WTC11 (cell line): ENCODE results near the gene CACNA2D1. TPM values are rescaled to one million over a fixed set of nuclear protein-coding genes. Genes with fewer than 3 reads are reported as not detected.

Experiments
- ATAC-seq: fragments of 200-7000 bp; cut with Tn5 transposase; 2 replicates; pipeline ENCODE4 v1.10.0; 2021; ENCODE audit warnings: mild to moderate bottlenecking, moderate library complexity
- CTCF ChIA-PET: fragments of 300-600 bp; sonication (Branson Sonifier 250); formaldehyde crosslinking; loops from one replicate; lab custom pipeline; 2021; ENCODE audit warnings: antibody characterized with exemption; lab: Charles Lee
- POLR2A ChIA-PET: fragments of 350-600 bp; sonication (Branson Sonifier 250); formaldehyde crosslinking; loops from one replicate; lab custom pipeline; 2021; ENCODE audit warnings: antibody characterized with exemption; lab: Charles Lee
- DNase-seq: peaks from one replicate; pipeline ENCODE4 v3.0.0; 2021; ENCODE audit warnings: low spot score
- H3K27ac Mint-ChIP-seq: 2 replicates; pipeline ENCODE4 v1.8.0; 2021; ENCODE audit warnings: mixed read lengths
- H3K27me3 Mint-ChIP-seq: 2 replicates; pipeline ENCODE4 v1.8.0; 2021; ENCODE audit warnings: low read depth, mild to moderate bottlenecking, moderate library complexity, mixed read lengths
- H3K36me3 Mint-ChIP-seq: 2 replicates; pipeline ENCODE4 v1.8.0; 2021; ENCODE audit warnings: mixed read lengths
- H3K4me1 Mint-ChIP-seq: 2 replicates; pipeline ENCODE4 v1.8.0; 2022; ENCODE audit warnings: mixed read lengths
- H3K4me3 Mint-ChIP-seq: 2 replicates; pipeline ENCODE4 v1.8.0; 2021; ENCODE audit warnings: mild to moderate bottlenecking, moderate library complexity, mixed read lengths
- H3K9me3 Mint-ChIP-seq: 2 replicates; pipeline ENCODE4 v1.8.0; 2021; ENCODE audit warnings: mixed read lengths
- CBFB ChIP-seq: sonication (generic); formaldehyde crosslinking; IDR thresholded peaks from 2 replicates; pipeline ENCODE4 v1.8.1; 2022; ENCODE audit warnings: mild to moderate bottlenecking, low read depth, missing genetic modification reagents
- FOXP1 ChIP-seq: sonication (generic); formaldehyde crosslinking; IDR thresholded peaks from 2 replicates; pipeline ENCODE4 v1.8.0; 2022; ENCODE audit warnings: missing genetic modification reagents, mild to moderate bottlenecking, moderate library complexity, borderline replicate concordance
- GRHL2 ChIP-seq: fragments of 250-450 bp; sonication (Bioruptor Pico); IDR thresholded peaks from 2 replicates; pipeline ENCODE4 v1.8.0; 2022; ENCODE audit warnings: mild to moderate bottlenecking, moderate library complexity; ENCODE audit not compliant: insufficient replicate concordance, severe bottlenecking
- HMGA2 ChIP-seq: fragments of 250-450 bp; sonication (Bioruptor Pico); IDR thresholded peaks from 2 replicates; pipeline ENCODE4 v1.4.0; 2021; ENCODE audit warnings: mild to moderate bottlenecking, moderate library complexity
- JAZF1 ChIP-seq: fragments of 250-450 bp; sonication (Bioruptor Pico); IDR thresholded peaks from 2 replicates; pipeline ENCODE4 v1.9.0; 2021; ENCODE audit warnings: moderate library complexity, mild to moderate bottlenecking, inconsistent platforms
- JUN ChIP-seq: sonication (generic); formaldehyde crosslinking; IDR thresholded peaks from 2 replicates; pipeline ENCODE4 v1.8.0; 2023; ENCODE audit warnings: mild to moderate bottlenecking, missing genetic modification reagents
- NR2C2 ChIP-seq: sonication (generic); formaldehyde crosslinking; IDR thresholded peaks from 2 replicates; pipeline ENCODE4 v1.8.0; 2022; ENCODE audit warnings: mild to moderate bottlenecking, missing genetic modification reagents
- NR3C1 ChIP-seq: sonication (generic); formaldehyde crosslinking; conservative IDR thresholded peaks from 2 replicates; pipeline ENCODE4 v1.8.1; 2023; ENCODE audit warnings: low read depth, mild to moderate bottlenecking, missing genetic modification reagents
- OVOL2 ChIP-seq: fragments of 250-450 bp; sonication (Bioruptor Pico); IDR thresholded peaks from 2 replicates; pipeline ENCODE4 v1.9.0; 2021; ENCODE audit warnings: mild to moderate bottlenecking, borderline replicate concordance
- PRRX2 ChIP-seq: fragments of 250-450 bp; sonication (Bioruptor Pico); IDR thresholded peaks from 2 replicates; pipeline ENCODE4 v1.8.0; 2021; ENCODE audit warnings: mild to moderate bottlenecking
- SMAD3 ChIP-seq: sonication (generic); formaldehyde crosslinking; IDR thresholded peaks from 2 replicates; pipeline ENCODE4 v1.8.0; 2022; ENCODE audit warnings: missing genetic modification reagents, mild to moderate bottlenecking, borderline replicate concordance
- SP1 ChIP-seq: sonication (generic); formaldehyde crosslinking; conservative IDR thresholded peaks from 2 replicates; pipeline ENCODE4 v1.8.1; 2022; ENCODE audit warnings: missing genetic modification reagents
- total RNA-seq: library from RNA; stranded (reverse); gene quantifications from 3 replicates; pipeline ENCODE4 v1.2.3, GENCODE V29; 2021
- TF ChIP-seq, protein P1 (sequence below): sonication (generic); formaldehyde crosslinking; IDR thresholded peaks from 2 replicates; pipeline ENCODE4 v1.8.0; 2022; ENCODE audit warnings: mild to moderate bottlenecking, missing genetic modification reagents
- TF ChIP-seq, protein P2 (sequence below): fragments of 250-450 bp; sonication (Bioruptor Pico); IDR thresholded peaks from 2 replicates; pipeline ENCODE4 v1.9.0; 2021; ENCODE audit warnings: mild to moderate bottlenecking
- TF ChIP-seq, protein P3 (sequence below): sonication (generic); formaldehyde crosslinking; IDR thresholded peaks from 2 replicates; pipeline ENCODE4 v1.8.1; 2023; ENCODE audit warnings: mild to moderate bottlenecking, missing genetic modification reagents
- TF ChIP-seq, protein P4 (sequence below): sonication (generic); formaldehyde crosslinking; IDR thresholded peaks from 2 replicates; pipeline ENCODE4 v1.8.1; 2023; ENCODE audit warnings: mild to moderate bottlenecking, moderate library complexity, missing genetic modification reagents
- TF ChIP-seq, protein P5 (sequence below): sonication (generic); formaldehyde crosslinking; IDR thresholded peaks from 2 replicates; pipeline ENCODE4 v1.8.1; 2023; ENCODE audit warnings: mild to moderate bottlenecking, missing genetic modification reagents, moderate library complexity
- TF ChIP-seq, protein P6 (sequence below): sonication (generic); formaldehyde crosslinking; IDR thresholded peaks from 2 replicates; pipeline ENCODE4 v1.8.1; 2023; ENCODE audit warnings: mild to moderate bottlenecking, missing genetic modification reagents

Gene CACNA2D1
- total RNA-seq, 1 experiment from 2014 or later = 33.3 TPM

DNA sequence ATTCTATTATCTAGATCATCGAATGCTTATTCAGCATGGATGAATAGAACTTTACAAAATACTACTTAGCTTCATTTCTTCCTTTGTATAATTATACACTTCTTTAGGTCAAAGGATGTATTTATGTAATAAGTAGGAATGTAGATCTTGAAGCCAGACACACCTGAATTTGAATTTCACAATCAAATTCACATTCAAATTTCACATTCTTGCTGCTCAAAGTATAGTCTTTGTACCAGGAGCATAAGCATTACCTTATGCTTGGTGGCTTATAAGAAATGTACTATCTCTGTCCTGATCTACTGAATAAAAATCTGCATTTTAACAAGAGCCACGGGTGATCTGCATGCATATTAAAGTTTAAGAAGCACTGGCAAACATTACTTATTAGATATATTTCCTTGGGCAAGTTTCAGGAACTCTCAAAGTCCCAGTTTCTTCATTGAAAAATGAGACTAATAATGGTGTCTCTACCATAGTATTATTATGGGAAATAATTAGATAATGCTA lies 112.8 kb downstream of the CACNA2D1 start:
- DNase-seq (no peak), ATAC-seq (no peak)
- Mint-ChIP-seq H3K27me3 (no peaks in the 10 kb centered on the region), H3K27ac (no peak overlapping the region), H3K4me3 (no peak overlapping the region), H3K4me1 (peaks cover 30% of the 10 kb centered on the region), H3K36me3 (no peaks in the 10 kb centered on the region), H3K9me3 (no peaks in the 10 kb centered on the region)
- no peak for TF ChIP-seq HMGA2 (CRISPR knock-in tag)
- TF ChIP-seq, protein P1, sequence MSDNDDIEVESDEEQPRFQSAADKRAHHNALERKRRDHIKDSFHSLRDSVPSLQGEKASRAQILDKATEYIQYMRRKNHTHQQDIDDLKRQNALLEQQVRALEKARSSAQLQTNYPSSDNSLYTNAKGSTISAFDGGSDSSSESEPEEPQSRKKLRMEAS (CRISPR knock-in tag) = no peak
- TF ChIP-seq NR2C2 = no peak
- TF ChIP-seq, protein P2, sequence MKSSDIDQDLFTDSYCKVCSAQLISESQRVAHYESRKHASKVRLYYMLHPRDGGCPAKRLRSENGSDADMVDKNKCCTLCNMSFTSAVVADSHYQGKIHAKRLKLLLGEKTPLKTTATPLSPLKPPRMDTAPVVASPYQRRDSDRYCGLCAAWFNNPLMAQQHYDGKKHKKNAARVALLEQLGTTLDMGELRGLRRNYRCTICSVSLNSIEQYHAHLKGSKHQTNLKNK (CRISPR knock-in tag) = no peak
- TF ChIP-seq, protein P3, sequence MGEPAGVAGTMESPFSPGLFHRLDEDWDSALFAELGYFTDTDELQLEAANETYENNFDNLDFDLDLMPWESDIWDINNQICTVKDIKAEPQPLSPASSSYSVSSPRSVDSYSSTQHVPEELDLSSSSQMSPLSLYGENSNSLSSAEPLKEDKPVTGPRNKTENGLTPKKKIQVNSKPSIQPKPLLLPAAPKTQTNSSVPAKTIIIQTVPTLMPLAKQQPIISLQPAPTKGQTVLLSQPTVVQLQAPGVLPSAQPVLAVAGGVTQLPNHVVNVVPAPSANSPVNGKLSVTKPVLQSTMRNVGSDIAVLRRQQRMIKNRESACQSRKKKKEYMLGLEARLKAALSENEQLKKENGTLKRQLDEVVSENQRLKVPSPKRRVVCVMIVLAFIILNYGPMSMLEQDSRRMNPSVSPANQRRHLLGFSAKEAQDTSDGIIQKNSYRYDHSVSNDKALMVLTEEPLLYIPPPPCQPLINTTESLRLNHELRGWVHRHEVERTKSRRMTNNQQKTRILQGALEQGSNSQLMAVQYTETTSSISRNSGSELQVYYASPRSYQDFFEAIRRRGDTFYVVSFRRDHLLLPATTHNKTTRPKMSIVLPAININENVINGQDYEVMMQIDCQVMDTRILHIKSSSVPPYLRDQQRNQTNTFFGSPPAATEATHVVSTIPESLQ = no peak
- no peak for TF ChIP-seq GRHL2 (CRISPR knock-in tag)
- no peak for TF ChIP-seq OVOL2 (CRISPR knock-in tag)
- no peak for TF ChIP-seq SMAD3 (CRISPR knock-in tag)
- TF ChIP-seq JUN (CRISPR knock-in tag) = no peak
- TF ChIP-seq CBFB (CRISPR knock-in tag) = no peak
- TF ChIP-seq PRRX2 (CRISPR knock-in tag) = no peak
- TF ChIP-seq FOXP1 (CRISPR knock-in tag) = no peak
- TF ChIP-seq JAZF1 = no peak
- no peak for TF ChIP-seq NR3C1 (CRISPR knock-in tag)
- no peak for TF ChIP-seq SP1 (CRISPR knock-in tag)
- POLR2A ChIA-PET = no interaction called here
- CTCF ChIA-PET = no interaction called here

DNA sequence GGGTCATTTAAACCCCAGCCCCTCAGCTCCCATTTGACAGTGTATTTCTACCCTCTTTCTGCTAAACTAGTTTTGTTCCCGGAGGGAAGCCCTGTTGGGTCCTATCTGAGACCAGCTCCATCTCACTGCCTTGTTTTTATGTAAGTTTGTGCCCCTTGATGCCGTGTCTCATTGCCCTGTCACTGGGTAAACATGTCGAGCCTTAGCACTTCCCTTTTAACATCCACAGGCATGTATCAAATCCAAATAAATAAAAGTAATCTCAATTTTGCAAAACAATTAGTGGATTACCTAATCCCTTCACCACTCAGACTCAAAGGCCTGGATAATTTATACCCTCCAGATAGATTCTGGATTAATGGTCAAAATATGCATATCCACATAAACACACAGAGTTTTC lies 115.7 kb downstream of the CACNA2D1 start:
- DNase-seq = no peak
- no peak overlapping the region for H3K4me3 Mint-ChIP-seq
- no peaks in the 10 kb centered on the region for H3K27me3 Mint-ChIP-seq
- CTCF ChIA-PET = no interaction called here
- no peaks in the 10 kb centered on the region for H3K36me3 Mint-ChIP-seq
- peaks cover 30% of the 10 kb centered on the region for H3K4me1 Mint-ChIP-seq
- no peak for ATAC-seq
- POLR2A ChIA-PET = no interaction called here
- TF ChIP-seq, protein P4, sequence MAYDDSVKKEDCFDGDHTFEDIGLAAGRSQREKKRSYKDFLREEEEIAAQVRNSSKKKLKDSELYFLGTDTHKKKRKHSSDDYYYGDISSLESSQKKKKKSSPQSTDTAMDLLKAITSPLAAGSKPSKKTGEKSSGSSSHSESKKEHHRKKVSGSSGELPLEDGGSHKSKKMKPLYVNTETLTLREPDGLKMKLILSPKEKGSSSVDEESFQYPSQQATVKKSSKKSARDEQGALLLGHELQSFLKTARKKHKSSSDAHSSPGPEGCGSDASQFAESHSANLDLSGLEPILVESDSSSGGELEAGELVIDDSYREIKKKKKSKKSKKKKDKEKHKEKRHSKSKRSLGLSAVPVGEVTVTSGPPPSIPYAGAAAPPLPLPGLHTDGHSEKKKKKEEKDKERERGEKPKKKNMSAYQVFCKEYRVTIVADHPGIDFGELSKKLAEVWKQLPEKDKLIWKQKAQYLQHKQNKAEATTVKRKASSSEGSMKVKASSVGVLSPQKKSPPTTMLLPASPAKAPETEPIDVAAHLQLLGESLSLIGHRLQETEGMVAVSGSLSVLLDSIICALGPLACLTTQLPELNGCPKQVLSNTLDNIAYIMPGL (CRISPR knock-in tag) = no peak
- peak overlapping the region; percentile 7 for H3K27ac Mint-ChIP-seq
- no peaks in the 10 kb centered on the region for H3K9me3 Mint-ChIP-seq

DNA sequence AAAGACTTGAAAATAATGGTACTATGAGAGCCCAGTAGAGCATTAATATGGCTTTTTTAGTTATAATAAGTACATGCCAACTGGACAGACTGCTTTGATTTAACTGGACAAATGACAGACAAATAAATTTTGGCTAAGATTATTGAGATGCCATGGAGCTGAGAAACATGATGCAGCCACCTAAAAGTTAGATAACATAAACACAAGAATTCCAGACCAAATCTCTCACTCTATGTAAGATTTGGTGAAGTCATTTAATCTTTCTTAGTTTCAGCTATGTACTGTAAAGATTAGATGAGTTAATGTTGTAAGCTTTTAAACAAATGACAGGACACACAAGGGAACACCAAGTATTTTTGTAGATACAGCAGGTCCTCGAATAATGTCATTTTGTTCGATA lies 118.2 kb downstream of the CACNA2D1 start:
- Mint-ChIP-seq H3K9me3 (peaks cover 4% of the 10 kb centered on the region; the same call in 1 of the 2 replicates), H3K4me3 (no peak overlapping the region), H3K27me3 (no peaks in the 10 kb centered on the region), H3K4me1 (peaks cover 12% of the 10 kb centered on the region), H3K27ac (no peak overlapping the region), H3K36me3 (peaks cover 3% of the 10 kb centered on the region; the same call in 1 of the 2 replicates)
- no peak for DNase-seq
- ChIA-PET CTCF (no interaction called here), POLR2A (no interaction called here)
- TF ChIP-seq, protein P5, sequence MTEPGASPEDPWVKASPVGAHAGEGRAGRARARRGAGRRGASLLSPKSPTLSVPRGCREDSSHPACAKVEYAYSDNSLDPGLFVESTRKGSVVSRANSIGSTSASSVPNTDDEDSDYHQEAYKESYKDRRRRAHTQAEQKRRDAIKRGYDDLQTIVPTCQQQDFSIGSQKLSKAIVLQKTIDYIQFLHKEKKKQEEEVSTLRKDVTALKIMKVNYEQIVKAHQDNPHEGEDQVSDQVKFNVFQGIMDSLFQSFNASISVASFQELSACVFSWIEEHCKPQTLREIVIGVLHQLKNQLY = no peak
- TF ChIP-seq, protein P6, sequence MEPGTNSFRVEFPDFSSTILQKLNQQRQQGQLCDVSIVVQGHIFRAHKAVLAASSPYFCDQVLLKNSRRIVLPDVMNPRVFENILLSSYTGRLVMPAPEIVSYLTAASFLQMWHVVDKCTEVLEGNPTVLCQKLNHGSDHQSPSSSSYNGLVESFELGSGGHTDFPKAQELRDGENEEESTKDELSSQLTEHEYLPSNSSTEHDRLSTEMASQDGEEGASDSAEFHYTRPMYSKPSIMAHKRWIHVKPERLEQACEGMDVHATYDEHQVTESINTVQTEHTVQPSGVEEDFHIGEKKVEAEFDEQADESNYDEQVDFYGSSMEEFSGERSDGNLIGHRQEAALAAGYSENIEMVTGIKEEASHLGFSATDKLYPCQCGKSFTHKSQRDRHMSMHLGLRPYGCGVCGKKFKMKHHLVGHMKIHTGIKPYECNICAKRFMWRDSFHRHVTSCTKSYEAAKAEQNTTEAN (CRISPR knock-in tag) = no peak
- TF ChIP-seq, all 79 proteins: peak for 0
- no peak for ATAC-seq
